SK-N-SH treated with all-trans-retinoic acid at 6 μM for 48 hours (cell line): ENCODE results near the gene RAD51C.

ENCODE experiments used
- ATAC-seq: fragments of 200-7000 bp; cut with Tn5 transposase; 3 replicates; pipeline ENCODE4 v1.9.1; 2020; ENCODE audit warnings: mild to moderate bottlenecking, moderate library complexity
- ARNTL ChIP-seq: fragments of 450-650 bp; formaldehyde crosslinking; IDR thresholded peaks from 2 replicates; pipeline ENCODE4 v1.5.0; 2020; ENCODE audit warnings: low read depth, mild to moderate bottlenecking, moderate library complexity, borderline replicate concordance
- BACH2 ChIP-seq: fragments of 250-450 bp; sonication (Bioruptor Pico); IDR thresholded peaks from 2 replicates; pipeline ENCODE4 v1.9.0; 2021; ENCODE audit warnings: mild to moderate bottlenecking, borderline replicate concordance
- CSDC2 ChIP-seq: fragments of 250-450 bp; sonication (Bioruptor Pico); IDR thresholded peaks from 2 replicates; pipeline ENCODE4 v1.5.0; 2020; ENCODE audit warnings: mild to moderate bottlenecking, moderate library complexity
- ESRRG ChIP-seq: fragments of 250-450 bp; sonication (Bioruptor Pico); IDR thresholded peaks from 2 replicates; pipeline ENCODE4 v1.6.1; 2021; ENCODE audit warnings: mild to moderate bottlenecking
- ISL1 ChIP-seq: fragments of 250-450 bp; sonication (Bioruptor Pico); IDR thresholded peaks from 2 replicates; pipeline ENCODE4 v2.1.2; 2022; ENCODE audit warnings: mild to moderate bottlenecking, moderate library complexity
- OSR1 ChIP-seq: fragments of 250-450 bp; sonication (Bioruptor Pico); IDR thresholded peaks from 2 replicates; pipeline ENCODE4 v1.8.0; 2022; ENCODE audit warnings: moderate library complexity, mild to moderate bottlenecking, inconsistent platforms
- PPARA ChIP-seq: fragments of 250-450 bp; sonication (Bioruptor Pico); IDR thresholded peaks from 2 replicates; pipeline ENCODE4 v1.5.0; 2020; ENCODE audit warnings: mild to moderate bottlenecking, borderline replicate concordance
- RARB ChIP-seq: fragments of 250-450 bp; sonication (Bioruptor Pico); IDR thresholded peaks from 2 replicates; pipeline ENCODE4 v1.8.0; 2021; ENCODE audit warnings: mild to moderate bottlenecking, moderate library complexity
- SNAI2 ChIP-seq: fragments of 250-450 bp; sonication (Bioruptor Pico); IDR thresholded peaks from 2 replicates; pipeline ENCODE4 v1.5.0; 2020; ENCODE audit warnings: mild to moderate bottlenecking, moderate library complexity
- TCF4 ChIP-seq: fragments of 250-450 bp; sonication (Bioruptor Pico); IDR thresholded peaks from 2 replicates; pipeline ENCODE4 v1.8.0; 2021; ENCODE audit warnings: mild to moderate bottlenecking, moderate library complexity, borderline replicate concordance
- TOX ChIP-seq: fragments of 250-450 bp; sonication (Bioruptor Pico); IDR thresholded peaks from 2 replicates; pipeline ENCODE4 v1.8.0; 2021; ENCODE audit warnings: mild to moderate bottlenecking, moderate library complexity, borderline replicate concordance
- ZC3H10 ChIP-seq: fragments of 250-450 bp; sonication (Bioruptor Pico); IDR thresholded peaks from 2 replicates; pipeline ENCODE4 v1.5.1; 2021; ENCODE audit warnings: mild to moderate bottlenecking, moderate library complexity
- ZFP30 ChIP-seq: fragments of 450-650 bp; formaldehyde crosslinking; IDR thresholded peaks from 2 replicates; pipeline ENCODE4 v1.5.0; 2022; ENCODE audit warnings: mild to moderate bottlenecking, moderate library complexity
- ZNF565 ChIP-seq: fragments of 450-650 bp; formaldehyde crosslinking; conservative IDR thresholded peaks from 2 replicates; pipeline ENCODE4 v1.5.0; 2020; ENCODE audit warnings: low read depth, mild to moderate bottlenecking, moderate library complexity
- ZNF70 ChIP-seq: fragments of 450-650 bp; formaldehyde crosslinking; IDR thresholded peaks from 2 replicates; pipeline ENCODE4 v1.5.0; 2020; ENCODE audit warnings: mild to moderate bottlenecking, moderate library complexity
- ZNF8 ChIP-seq: fragments of 450-650 bp; formaldehyde crosslinking; IDR thresholded peaks from 2 replicates; pipeline ENCODE4 v1.5.0; 2020; ENCODE audit warnings: mild to moderate bottlenecking, moderate library complexity
- TF ChIP-seq, protein P1 (sequence below): fragments of 250-450 bp; sonication (Bioruptor Pico); IDR thresholded peaks from 2 replicates; pipeline ENCODE4 v1.5.0; 2020; ENCODE audit warnings: mild to moderate bottlenecking, moderate library complexity
- TF ChIP-seq, protein P2 (sequence below): fragments of 250-450 bp; sonication (Bioruptor Pico); IDR thresholded peaks from 2 replicates; pipeline ENCODE4 v1.5.1; 2020; ENCODE audit warnings: low read depth, mild to moderate bottlenecking, moderate library complexity
- TF ChIP-seq, protein P3 (sequence below): fragments of 250-450 bp; sonication (Bioruptor Pico); IDR thresholded peaks from 2 replicates; pipeline ENCODE4 v1.8.0; 2020; ENCODE audit warnings: mild to moderate bottlenecking, moderate library complexity, borderline replicate concordance
- TF ChIP-seq, protein P4 (sequence below): fragments of 250-450 bp; sonication (Bioruptor Pico); IDR thresholded peaks from 2 replicates; pipeline ENCODE4 v1.8.0; 2021; ENCODE audit warnings: low read depth, mild to moderate bottlenecking, moderate library complexity, borderline replicate concordance
- TF ChIP-seq, protein P5 (sequence below): fragments of 250-450 bp; sonication (Bioruptor Pico); IDR thresholded peaks from 2 replicates; pipeline ENCODE4 v1.5.1; 2021; ENCODE audit warnings: mild to moderate bottlenecking, moderate library complexity

RAD51C gene

DNA sequence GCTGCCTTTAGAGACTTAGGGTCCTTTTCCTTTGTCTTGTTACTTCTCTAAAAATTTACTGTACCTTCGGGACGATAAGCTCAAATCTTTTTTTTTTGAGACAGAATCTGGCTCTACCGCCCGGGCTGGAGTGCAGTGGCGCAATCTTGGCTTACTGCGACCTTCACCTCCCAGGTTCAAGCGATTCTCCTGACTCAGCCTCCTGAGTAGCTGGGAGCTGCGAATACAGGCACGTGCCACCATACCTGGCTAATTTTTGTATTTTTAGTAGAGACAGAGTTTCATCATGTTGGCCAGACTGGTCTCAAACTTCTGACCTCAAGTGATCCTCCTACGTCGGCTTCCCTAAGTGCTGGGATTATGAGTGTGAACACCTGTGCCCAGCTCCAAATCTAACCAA, 7.4 kb downstream of the RAD51C start:
- TF ChIP-seq CSDC2 (CRISPR knock-in tag) = no peak
- TF ChIP-seq RARB (CRISPR knock-in tag) = no peak
- TF ChIP-seq, protein P1, sequence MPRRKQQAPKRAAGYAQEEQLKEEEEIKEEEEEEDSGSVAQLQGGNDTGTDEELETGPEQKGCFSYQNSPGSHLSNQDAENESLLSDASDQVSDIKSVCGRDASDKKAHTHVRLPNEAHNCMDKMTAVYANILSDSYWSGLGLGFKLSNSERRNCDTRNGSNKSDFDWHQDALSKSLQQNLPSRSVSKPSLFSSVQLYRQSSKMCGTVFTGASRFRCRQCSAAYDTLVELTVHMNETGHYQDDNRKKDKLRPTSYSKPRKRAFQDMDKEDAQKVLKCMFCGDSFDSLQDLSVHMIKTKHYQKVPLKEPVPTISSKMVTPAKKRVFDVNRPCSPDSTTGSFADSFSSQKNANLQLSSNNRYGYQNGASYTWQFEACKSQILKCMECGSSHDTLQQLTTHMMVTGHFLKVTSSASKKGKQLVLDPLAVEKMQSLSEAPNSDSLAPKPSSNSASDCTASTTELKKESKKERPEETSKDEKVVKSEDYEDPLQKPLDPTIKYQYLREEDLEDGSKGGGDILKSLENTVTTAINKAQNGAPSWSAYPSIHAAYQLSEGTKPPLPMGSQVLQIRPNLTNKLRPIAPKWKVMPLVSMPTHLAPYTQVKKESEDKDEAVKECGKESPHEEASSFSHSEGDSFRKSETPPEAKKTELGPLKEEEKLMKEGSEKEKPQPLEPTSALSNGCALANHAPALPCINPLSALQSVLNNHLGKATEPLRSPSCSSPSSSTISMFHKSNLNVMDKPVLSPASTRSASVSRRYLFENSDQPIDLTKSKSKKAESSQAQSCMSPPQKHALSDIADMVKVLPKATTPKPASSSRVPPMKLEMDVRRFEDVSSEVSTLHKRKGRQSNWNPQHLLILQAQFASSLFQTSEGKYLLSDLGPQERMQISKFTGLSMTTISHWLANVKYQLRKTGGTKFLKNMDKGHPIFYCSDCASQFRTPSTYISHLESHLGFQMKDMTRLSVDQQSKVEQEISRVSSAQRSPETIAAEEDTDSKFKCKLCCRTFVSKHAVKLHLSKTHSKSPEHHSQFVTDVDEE = no peak
- TF ChIP-seq PPARA (CRISPR knock-in tag) = no peak
- no peak for TF ChIP-seq ARNTL (CRISPR knock-in tag)
- TF ChIP-seq, protein P2, sequence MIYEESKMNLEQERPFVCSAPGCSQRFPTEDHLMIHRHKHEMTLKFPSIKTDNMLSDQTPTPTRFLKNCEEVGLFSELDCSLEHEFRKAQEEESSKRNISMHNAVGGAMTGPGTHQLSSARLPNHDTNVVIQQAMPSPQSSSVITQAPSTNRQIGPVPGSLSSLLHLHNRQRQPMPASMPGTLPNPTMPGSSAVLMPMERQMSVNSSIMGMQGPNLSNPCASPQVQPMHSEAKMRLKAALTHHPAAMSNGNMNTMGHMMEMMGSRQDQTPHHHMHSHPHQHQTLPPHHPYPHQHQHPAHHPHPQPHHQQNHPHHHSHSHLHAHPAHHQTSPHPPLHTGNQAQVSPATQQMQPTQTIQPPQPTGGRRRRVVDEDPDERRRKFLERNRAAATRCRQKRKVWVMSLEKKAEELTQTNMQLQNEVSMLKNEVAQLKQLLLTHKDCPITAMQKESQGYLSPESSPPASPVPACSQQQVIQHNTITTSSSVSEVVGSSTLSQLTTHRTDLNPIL (CRISPR knock-in tag) = no peak
- TF ChIP-seq BACH2 (CRISPR knock-in tag) = no peak
- no peak for TF ChIP-seq TCF4
- TF ChIP-seq ZFP30 (CRISPR knock-in tag) = no peak
- TF ChIP-seq, protein P3, sequence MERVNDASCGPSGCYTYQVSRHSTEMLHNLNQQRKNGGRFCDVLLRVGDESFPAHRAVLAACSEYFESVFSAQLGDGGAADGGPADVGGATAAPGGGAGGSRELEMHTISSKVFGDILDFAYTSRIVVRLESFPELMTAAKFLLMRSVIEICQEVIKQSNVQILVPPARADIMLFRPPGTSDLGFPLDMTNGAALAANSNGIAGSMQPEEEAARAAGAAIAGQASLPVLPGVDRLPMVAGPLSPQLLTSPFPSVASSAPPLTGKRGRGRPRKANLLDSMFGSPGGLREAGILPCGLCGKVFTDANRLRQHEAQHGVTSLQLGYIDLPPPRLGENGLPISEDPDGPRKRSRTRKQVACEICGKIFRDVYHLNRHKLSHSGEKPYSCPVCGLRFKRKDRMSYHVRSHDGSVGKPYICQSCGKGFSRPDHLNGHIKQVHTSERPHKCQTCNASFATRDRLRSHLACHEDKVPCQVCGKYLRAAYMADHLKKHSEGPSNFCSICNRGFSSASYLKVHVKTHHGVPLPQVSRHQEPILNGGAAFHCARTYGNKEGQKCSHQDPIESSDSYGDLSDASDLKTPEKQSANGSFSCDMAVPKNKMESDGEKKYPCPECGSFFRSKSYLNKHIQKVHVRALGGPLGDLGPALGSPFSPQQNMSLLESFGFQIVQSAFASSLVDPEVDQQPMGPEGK (CRISPR knock-in tag) = no peak
- TF ChIP-seq ZNF565 (CRISPR knock-in tag) = no peak
- TF ChIP-seq ZNF70 = no peak
- TF ChIP-seq, protein P4, sequence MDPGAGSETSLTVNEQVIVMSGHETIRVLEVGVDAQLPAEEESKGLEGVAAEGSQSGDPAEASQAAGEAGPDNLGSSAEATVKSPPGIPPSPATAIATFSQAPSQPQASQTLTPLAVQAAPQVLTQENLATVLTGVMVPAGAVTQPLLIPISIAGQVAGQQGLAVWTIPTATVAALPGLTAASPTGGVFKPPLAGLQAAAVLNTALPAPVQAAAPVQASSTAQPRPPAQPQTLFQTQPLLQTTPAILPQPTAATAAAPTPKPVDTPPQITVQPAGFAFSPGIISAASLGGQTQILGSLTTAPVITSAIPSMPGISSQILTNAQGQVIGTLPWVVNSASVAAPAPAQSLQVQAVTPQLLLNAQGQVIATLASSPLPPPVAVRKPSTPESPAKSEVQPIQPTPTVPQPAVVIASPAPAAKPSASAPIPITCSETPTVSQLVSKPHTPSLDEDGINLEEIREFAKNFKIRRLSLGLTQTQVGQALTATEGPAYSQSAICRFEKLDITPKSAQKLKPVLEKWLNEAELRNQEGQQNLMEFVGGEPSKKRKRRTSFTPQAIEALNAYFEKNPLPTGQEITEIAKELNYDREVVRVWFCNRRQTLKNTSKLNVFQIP (CRISPR knock-in tag) = no peak
- no peak for TF ChIP-seq ISL1
- no peak for TF ChIP-seq ESRRG (CRISPR knock-in tag)
- TF ChIP-seq ZNF8 = no peak
- no peak for TF ChIP-seq SNAI2 (CRISPR knock-in tag)
- TF ChIP-seq TOX = no peak
- TF ChIP-seq OSR1 (CRISPR knock-in tag) = no peak
- TF ChIP-seq, protein P5, sequence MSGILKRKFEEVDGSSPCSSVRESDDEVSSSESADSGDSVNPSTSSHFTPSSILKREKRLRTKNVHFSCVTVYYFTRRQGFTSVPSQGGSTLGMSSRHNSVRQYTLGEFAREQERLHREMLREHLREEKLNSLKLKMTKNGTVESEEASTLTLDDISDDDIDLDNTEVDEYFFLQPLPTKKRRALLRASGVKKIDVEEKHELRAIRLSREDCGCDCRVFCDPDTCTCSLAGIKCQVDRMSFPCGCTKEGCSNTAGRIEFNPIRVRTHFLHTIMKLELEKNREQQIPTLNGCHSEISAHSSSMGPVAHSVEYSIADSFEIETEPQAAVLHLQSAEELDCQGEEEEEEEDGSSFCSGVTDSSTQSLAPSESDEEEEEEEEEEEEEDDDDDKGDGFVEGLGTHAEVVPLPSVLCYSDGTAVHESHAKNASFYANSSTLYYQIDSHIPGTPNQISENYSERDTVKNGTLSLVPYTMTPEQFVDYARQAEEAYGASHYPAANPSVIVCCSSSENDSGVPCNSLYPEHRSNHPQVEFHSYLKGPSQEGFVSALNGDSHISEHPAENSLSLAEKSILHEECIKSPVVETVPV (CRISPR knock-in tag) = no peak
- TF ChIP-seq, all 23 proteins: peak for 0
- no peak for ATAC-seq

DNA sequence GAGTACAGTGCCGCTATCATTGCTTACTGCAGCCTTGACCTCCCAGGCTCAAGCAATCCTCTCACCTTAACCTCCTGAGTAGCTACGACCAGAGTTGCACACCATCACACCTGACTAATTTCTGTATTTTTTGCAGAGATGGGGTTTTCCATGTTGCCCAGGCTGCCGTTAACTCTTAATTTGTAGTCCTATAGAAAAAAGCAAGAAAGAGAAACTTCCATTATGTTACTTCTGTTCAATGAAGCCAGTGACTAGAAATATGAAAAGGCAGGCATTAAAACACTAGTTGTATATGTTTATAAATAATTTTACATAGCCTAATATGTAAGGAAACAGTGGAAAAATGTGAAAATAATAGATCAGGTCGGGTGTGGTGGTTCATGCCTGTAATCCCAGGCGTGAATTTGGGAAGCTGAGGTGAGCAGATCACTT, 9.7 kb downstream of the RAD51C start:
- ATAC-seq = no peak
- TF ChIP-seq, protein P3 (CRISPR knock-in tag) = no peak
- no peak for TF ChIP-seq TOX
- TF ChIP-seq ZC3H10 (CRISPR knock-in tag) = no peak
- TF ChIP-seq ZNF8 = no peak
- TF ChIP-seq, protein P2 (CRISPR knock-in tag) = no peak
- TF ChIP-seq, protein P5 (CRISPR knock-in tag) = no peak
- TF ChIP-seq ARNTL (CRISPR knock-in tag) = no peak
- no peak for TF ChIP-seq ZFP30 (CRISPR knock-in tag)
- TF ChIP-seq, protein P1 = no peak
- no peak for TF ChIP-seq PPARA (CRISPR knock-in tag)
